IPS DF 4.7 (cell line): ENCODE measurements around the gene RGS21.
"Not testable (repeated sequence)": the region's sequence is repeated elsewhere in the genome, so short reads cannot be mapped to it uniquely, and the experiment has no call there.

ENCODE experiments used
- DNase-seq: peaks from one replicate; pipeline ENCODE4 v3.0.0-alpha.2; 2013; ENCODE audit warnings: low spot score; ENCODE audit errors: extremely low read depth

The RGS21 gene, protein sequence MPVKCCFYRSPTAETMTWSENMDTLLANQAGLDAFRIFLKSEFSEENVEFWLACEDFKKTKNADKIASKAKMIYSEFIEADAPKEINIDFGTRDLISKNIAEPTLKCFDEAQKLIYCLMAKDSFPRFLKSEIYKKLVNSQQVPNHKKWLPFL

DNA sequence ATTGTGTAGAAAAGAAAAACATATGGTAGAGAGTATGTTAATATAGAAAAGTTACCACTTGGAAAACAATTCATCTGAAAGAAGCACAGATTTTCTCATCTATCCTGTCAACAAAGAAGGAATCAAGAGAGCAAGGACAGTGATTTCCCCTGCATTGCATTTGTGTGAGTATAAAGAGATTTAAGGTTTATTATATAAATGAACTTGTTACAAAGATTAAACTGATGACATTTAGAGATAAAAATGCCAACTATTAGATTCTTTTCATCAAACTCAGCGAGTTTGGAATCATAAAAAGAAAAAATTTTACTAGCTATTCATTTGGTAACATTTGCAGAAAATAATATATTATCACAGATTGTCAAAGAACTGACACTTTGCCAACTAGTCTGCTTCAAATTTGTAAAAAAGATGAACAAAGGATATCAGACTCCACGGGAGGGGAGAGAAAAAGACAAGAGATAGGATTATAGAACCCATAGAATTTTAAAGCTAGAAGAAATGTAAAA is at the start of gene RGS21:
Gene RGS21 (plus strand): TSS at position 51 of the 509 bp plus-strand sequence. CDS start 26,045 bp downstream, outside the sequence.
- no peak for DNase-seq

DNA sequence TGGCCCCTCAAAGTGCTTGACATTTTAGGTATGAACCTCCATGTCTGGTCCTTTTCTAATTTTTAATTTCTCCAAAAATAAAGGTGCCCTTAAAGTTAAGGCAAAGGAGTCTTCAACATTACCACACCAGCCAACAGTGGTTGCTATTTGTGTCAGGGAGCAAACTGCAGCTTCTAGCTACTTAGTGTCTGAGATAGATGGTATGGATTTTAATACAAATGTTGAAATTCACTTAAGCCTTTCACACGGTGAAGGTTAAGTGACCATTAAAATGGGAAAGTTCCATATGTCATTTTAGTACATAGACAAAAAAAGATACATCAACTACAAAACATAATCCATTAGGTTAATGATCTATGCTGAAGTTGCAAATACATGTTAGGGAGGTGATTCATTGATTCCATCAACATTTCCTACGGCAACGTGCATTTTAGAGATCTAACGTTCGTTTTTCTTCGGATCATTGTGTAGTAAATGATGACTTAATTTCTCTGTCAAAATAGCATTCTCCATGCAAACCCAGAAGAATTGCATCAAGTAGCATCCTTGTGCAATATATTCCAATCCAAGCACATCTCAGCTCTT is 48.2 kb upstream of the RGS21 start:
- no peak for DNase-seq

DNA sequence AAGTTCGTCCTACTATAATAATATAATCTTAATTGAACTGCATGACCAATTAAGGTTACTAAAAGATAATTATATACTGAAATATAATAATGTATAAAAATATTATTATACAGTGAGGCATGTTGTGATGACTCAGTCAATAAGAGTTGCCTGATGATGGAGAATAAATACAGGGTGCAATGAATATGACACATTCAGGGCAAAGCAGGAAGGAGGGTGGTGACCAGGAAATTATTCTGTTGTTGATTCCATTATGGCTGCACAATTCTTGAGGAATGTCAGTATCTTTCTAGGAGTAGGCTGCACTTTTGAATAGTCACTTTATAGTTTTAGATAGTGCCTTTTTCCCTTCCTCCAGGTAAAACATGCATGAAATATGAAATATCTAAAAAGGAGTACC is 46.4 kb upstream of the RGS21 start:
- DNase-seq: no peak

DNA sequence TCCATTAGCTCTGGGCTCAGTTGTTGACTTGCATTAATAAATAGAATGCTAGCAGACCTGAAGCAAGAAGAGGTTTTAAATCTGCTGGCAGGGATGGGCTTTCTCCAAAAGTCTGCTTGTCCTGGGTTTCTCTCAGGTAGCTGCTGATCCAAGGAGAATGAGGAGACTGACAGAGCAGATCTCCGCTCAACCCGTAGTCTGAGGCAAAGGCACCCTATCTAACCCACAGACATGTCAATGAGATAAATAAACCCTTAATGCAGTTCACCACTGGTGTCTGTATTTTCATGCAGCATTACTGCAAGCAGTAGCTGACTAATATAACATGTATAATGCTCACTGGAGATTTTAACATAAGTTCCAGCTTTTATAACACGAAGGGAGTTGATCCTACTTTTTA is 44.1 kb upstream of the RGS21 start:
- DNase-seq: no peak

DNA sequence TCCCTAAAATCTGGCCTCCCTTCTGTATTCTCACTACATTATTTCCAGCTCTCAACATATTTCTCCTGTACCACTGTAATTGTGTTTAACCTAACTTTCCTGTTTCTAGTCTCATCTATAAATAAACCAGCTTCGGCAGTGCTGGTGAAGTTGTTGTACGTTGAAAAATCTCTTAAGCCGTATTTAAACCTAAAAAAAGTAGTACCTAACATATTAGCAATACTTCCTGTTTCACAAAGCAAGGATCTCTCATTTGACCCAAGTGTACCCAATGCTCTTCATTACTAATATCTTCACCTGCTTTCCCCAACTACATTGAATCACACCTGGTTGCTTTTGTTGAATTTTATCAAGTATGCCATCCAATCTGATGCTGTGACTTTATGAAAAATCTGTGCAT is 42.2 kb upstream of the RGS21 start:
- no peak for DNase-seq

DNA sequence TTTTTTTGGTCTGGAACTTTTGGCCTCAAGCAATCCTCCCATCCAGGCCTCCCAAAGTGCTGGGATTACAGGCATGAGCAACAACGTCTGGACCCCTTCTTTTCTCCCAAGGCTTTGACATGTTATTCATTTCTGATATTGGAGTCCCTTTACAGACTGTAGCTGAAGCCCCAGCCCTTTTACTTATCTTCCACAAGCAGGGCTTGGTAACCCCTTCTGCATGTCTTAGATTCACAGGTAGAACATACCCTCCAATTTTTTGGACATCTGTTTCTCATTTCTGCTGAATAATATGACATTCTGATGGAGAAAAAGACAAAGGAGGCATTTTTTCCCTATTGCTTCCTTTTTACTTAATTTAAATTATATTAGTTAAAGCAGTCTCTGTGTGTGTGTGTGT is 39.2 kb upstream of the RGS21 start:
- DNase-seq: no peak

DNA sequence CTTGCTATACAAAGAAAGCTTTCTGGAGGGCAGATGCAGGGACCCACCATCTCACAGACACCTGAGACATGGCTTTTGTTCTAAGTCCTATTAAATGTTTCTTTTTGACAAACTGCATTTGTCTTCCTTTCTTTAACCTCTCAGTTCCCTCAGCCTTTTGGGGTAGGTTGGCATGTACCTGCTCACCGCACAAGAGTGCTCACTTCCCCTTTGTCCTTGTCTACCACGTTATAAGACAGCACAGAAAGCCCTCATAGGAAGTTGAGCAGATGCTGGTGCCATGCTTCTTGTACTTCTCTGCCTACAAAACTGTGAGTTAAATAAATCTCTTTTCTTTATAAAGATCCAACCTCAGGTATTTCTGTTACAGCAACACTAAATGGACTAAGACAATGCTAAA is 31.9 kb upstream of the RGS21 start:
- DNase-seq: no peak

DNA sequence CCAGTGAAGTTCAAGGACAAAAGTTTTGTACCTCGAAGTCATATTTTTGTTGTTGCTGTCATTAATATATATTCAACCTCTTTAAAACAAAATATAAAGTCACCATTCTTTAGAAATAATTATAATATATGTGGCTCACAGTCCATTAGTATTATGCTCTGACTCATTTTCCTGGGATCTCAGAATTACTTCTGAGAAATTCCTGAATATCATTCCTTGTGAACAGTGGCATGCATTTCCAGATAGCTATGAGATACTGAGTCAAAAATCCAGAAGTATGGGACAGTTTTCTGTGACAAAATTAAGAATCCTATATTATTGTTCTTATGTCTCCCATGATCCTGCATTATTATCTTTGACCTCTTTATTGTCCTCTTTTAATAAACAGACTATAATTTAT is 13.8 kb upstream of the RGS21 start:
- DNase-seq: no peak

DNA sequence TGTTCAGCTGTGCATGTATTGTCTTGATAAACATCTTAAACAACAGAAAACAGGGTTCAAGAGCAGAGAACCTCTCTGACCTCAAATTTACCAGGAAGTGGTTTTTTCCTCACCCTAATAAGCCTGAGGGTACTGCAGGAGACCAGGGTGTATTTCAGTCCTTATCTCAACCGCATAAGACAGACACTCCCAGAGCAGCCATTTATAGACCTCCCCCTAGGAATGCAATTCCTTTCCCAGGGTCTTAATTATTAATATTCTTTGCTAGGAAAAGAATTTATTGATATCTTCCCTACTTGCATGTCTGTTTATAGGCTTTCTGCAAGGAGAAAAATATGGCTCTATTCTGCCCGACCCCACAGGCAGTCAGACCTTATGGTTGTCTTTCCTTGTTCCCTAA is 8.5 kb upstream of the RGS21 start:
- not testable (repeated sequence) for DNase-seq

DNA sequence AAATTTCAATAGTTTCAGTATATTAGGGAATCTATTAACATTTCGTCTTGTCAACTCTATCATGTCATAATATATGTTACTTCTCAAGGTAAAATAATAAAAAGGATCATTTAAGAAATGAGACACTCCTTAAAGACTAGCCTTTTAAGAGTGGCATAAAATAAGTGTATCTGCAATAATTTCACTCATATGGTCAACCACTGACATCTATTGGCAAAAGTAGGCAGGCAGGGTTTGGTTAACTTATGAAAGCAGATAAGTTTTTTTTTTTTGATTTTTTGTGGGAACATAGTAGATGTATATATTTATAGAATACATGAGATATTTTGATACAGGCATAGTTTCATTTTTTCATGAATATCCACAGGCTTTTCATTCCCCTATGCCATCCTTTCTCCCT is 5.5 kb upstream of the RGS21 start:
- no peak for DNase-seq

DNA sequence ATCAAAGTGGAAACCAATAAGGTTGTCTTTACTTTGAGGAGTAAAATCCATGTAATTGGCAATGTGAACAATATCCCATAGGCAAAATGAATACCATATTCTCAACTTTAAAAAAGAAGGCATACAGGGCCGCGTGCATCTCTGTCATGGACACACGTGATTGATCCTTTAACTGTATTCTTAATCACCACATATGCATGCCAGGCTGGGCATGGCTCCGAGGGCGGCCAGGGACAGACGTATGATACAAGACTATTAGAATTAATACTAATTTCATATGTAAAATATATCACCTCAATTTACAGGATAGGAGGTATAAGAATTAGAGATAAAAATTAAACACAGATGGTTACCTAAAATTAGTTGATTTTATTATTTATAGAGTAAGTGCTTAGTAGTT is 11.2 kb downstream of the RGS21 start:
- DNase-seq: no peak

DNA sequence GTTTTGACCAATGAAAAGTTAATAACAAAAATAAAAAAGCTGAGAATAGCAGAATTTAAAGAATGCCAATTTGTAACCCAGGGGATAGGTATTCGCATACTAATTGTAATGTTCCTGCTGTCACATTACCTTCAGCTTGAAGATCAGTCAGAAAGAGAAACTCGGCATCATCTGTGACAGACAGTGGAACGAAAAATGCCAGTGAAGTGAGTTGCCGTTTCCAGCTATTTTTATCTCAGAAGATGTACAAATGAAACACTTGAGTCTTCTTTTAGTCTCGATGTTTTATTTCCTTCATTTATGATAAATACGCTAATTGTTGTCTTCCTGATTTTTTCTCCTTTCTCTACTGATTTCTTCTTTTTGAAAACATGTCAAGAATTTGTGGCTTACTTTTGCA is 26.1 kb downstream of the RGS21 start:
- DNase-seq: no peak

DNA sequence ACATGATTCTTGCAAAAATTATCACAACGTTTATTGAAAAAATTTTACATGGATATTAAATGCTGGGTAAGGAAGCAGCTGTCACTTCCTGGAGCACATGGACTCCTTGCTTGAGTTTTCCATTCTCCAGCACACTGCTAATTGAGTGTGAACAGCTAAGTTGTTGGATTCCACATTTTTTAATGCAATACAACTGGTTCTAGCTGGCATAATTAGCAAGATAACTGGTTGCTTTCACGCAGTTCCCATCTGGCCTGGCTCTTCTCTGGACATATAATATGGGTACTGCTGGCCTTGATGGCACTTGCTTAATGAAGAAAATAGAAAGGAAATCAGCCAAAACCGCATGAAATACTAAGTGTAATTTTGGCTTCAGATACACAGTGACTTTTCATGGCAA is 26.6 kb downstream of the RGS21 start:
- no peak for DNase-seq

DNA sequence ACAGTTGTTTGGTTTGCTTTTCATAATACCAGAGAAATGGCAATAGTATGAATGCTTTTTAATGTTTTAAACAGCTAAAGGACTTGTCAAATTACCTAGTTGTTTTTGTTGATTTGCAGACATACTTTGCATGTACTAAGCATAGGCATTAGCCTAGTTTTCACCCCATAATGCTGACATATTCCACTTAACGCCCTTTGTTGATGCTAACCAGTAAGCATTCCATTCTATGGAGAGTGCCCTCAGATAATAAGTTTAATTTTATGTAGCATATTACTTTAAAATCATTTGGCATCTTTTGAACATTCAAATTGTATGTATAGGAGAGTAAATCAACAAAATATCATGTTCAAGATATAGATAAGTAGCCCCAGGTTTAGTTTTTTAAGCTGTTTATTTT is 32.5 kb downstream of the RGS21 start:
- DNase-seq: no peak

DNA sequence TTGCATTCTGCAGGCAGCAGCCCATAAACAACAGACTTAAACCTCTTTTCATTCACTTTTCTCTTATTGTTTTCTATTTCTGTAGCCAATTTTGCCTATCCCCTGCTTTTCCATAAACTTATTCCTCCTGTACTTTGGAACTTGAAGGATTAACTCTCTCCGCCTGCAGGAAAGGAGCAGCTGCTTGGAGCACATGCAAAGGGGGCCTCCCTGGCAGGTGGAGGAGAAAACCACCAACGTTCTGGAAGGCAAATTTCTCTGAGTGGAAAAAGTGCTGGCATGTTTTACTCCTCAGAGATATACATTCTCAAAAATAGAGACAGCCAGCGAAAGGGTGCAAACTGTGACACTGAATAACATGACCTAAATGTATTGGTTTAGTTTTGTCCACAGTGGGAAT is 33.6 kb downstream of the RGS21 start:
- DNase-seq: no peak

DNA sequence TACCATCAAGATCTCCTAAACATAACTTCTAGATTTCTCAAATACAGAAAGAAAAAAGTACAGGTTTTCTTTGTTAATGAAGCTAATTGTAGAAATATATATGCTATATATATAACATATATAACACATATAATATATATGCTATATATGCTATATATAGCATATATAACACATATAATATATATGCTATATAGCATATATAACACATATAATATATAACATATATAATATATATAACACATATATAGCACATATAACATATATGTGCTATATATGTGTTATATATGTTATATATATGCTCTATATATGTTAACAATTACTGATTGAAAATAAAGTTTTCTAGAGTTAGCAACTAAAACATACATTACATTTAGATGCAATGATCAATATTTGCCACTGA is 34.8 kb downstream of the RGS21 start:
- DNase-seq: no peak

DNA sequence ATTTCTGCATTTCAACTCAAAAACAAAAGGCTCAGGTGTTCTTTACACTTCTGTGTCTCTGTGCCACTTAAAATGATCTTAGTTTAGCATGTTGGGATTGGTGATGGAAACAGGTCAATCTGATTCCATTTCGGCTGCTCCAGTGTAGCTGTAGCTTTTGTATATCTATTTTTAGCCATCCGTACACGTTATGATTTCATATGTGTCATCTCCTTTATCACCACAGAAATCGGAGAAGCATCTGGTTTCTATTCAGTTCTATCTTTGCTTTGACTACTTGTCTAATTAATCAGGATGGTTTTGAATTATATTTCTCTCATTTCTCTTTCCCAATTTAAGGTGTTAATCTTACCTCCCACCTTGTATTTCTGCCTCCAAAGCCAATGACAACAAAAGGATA is 41.1 kb downstream of the RGS21 start:
- no peak for DNase-seq

DNA sequence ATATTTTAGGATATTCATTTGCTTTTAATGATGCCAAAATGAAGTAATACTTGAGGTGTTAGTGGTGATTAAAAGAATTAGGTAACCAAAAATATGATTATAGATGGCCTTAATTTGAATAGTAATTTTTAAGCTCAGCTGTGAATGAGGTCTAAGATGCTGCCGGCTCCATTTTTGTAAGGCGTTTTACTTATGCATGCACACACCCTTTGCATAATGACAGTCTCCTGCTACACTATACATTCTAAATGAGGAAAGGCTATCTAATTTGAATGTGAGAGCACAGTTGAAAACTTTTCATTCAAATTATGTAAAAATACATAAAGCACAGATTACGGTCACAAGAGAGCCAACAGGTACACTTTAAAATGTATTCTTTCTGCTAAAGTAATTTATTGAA is 41.6 kb downstream of the RGS21 start:
- DNase-seq: no peak

DNA sequence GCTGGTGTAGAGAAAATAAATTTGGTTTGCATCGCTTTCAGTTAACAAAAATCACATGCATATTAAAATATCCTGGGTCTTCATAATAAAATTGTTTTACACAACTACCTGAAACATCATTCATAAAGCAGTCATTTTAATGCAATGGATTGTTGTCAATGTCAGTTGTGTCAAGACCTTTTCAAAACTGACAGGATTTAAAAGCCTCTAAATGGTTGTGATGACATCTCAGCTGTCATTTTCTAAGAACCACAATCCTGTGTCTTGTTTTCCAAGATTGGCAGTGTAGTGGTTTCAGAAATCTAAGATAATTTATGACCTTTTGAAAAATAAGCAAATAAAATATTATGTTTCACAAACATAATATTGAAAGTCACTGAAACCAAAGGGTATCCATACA is 42.0 kb downstream of the RGS21 start:
- DNase-seq: no peak

DNA sequence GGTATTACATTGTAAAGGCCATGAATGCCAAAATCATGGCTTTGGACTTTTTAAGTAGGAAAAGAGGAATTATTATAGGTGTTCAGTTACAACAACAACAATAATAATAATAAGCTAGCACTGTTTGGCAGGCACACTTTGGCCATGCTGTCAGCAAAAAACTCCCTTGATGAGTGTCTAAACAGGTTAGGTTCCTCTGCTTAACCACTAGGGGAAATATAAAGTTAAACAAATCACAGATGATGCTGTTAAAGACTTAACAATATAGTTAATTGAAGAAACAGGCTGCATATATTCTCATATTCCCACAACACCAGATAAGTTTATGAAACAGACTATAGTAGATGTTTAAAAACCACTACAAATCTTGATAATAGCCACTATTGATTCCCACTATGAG is 46.4 kb downstream of the RGS21 start:
- no peak for DNase-seq

DNA sequence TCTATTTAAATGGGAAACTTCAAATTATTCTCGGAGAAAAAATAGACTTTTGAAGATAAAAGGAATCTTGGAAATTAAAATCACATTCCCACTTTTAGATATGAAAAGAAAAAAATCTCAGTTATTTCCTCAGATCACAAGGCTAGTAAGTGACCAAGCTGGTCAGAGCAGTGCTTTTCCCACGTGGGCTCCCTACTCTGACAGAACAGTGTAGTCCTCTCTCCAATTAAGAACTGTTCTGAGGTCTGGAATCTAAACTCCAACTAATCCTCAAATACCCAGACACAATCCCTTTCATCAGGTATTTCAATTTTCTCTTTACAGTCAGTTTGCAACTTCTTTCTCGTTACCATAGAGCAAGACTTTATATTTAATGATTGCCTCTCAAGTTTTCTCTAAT is 50.6 kb downstream of the RGS21 start:
- no peak for DNase-seq

DNA sequence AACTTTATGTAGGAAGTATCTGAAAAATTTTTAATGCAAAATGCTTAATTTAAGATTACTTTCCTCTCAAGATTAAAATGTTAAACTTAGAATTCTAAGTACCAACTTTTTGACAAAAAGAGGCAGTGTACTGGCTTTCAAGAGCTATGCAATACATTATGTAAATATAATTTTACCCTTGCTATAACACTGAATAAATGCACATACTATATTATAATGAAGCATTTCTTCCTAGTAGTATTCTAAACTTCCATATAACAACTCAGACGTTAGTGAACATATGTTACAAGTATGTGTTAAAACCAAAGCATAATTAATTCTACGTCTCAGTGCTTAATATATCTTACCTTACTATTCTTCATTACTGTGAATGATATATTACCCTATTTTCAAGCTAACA is 58.5 kb downstream of the RGS21 start:
- DNase-seq: no peak

DNA sequence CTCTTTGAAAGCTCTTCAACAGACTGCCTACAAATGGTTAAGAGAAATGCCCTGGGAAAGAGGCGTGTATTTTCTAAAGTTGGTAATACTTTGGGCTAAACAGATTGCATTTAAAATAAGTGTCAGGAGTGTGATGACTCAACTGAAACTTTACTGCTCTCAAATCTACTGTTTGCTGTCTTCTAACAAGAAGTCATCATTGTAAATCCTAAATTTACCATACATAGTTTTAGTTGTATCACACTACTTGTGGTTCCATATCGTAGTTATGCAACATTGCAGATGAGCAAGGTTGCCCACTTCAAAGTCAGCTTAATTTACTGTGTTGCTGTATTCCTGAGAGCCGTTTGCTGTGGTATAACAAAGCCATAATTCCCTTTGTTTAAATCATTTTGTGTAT is 59.6 kb downstream of the RGS21 start:
- DNase-seq: no peak

DNA sequence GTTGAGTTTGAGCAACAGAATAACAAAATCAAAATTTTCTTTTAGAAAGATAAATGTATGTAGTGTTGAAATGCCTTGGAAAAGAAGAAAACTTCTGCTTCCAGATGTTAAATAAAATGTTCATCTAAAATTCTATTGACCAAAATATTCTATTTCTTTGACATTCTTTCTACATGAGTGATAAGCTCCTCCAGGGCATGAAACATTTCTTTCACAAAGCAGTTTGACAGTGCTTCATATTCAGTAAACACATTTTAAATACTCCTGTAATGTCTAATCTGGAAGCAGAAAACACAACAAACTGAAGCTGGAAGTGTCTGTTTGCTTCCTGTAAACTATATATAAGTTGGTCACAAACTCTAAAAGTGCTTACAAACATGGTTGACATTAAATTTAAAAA is 61.5 kb downstream of the RGS21 start:
- DNase-seq: no peak
